NCI-H1048 (cell line): ENCODE measurements around the gene MLST8.

Source experiments
- DNase-seq: peaks from one replicate; lab custom pipeline; 2025; lab: John Stamatoyannopoulos, UW

MLST8 gene

GRCh38 chr16:2205104-2205966 lies at the start of gene MLST8:
Gene MLST8, plus strand, starts transcription at chr16:2205454. Its CDS starts 632 bp downstream, at chr16:2206086.
- DNase-seq, result peak; percentile 25

GRCh38 chr16:2155977-2156848 lies 49.0 kb upstream of the MLST8 start:
- DNase-seq, result no peak

- no peak for DNase-seq
Observed at GRCh38 chr16:2156849-2157224, 48.4 kb upstream of the MLST8 start.

GRCh38 chr16:2157480-2158261 lies 47.6 kb upstream of the MLST8 start:
- DNase-seq, result no peak

- DNase-seq, result no peak
Observed at GRCh38 chr16:2158262-2158638, 47.0 kb upstream of the MLST8 start.

- DNase-seq, result no peak
Observed at GRCh38 chr16:2159175-2159838, 45.9 kb upstream of the MLST8 start.

GRCh38 chr16:2160915-2161551 lies 44.2 kb upstream of the MLST8 start:
- DNase-seq, result no peak

- no peak for DNase-seq
Observed at GRCh38 chr16:2161911-2162310, 43.3 kb upstream of the MLST8 start.

- no peak for DNase-seq
Observed at GRCh38 chr16:2162676-2163118, 42.6 kb upstream of the MLST8 start.

- DNase-seq, result no peak
Observed at GRCh38 chr16:2163211-2163881, 41.9 kb upstream of the MLST8 start.

- DNase-seq, result no peak
Observed at GRCh38 chr16:2165861-2166260, 39.4 kb upstream of the MLST8 start.

- DNase-seq, result no peak
Observed at GRCh38 chr16:2166263-2167067, 38.8 kb upstream of the MLST8 start.

- DNase-seq, result no peak
Observed at GRCh38 chr16:2167068-2167638, 38.1 kb upstream of the MLST8 start.

- DNase-seq, result no peak
Observed at GRCh38 chr16:2170080-2170479, 35.2 kb upstream of the MLST8 start.

GRCh38 chr16:2170587-2171435 lies 34.4 kb upstream of the MLST8 start:
- no peak for DNase-seq

- DNase-seq, result no peak
Observed at GRCh38 chr16:2171601-2172178, 33.6 kb upstream of the MLST8 start.

GRCh38 chr16:2172688-2173335 lies 32.4 kb upstream of the MLST8 start:
- DNase-seq, result no peak

- no peak for DNase-seq
Observed at GRCh38 chr16:2173366-2173765, 31.9 kb upstream of the MLST8 start.
